SU-DHL-6 (cell line): ENCODE results near the gene LSR.

Experiments used
- H2AFZ ChIP-seq: fragments of 200-600 bp; sonication (generic); 2 replicates; pipeline ENCODE4 v1.6.1; 2014; ENCODE audit warnings: low read depth, mild to moderate bottlenecking, moderate library complexity, mixed read lengths, antibody characterized with exemption, low read length; ENCODE audit not compliant: severe bottlenecking
- H3F3A ChIP-seq: fragments of 200-600 bp; shearing (Covaris generic); 2 replicates; pipeline ENCODE4 v1.6.0; 2016; ENCODE audit warnings: antibody characterized with exemption, mild to moderate bottlenecking; ENCODE audit not compliant: insufficient read depth
- H3K27ac ChIP-seq: fragments of 200-600 bp; sonication (generic); 2 replicates; pipeline ENCODE4 v1.5.1; 2016; ENCODE audit warnings: low read depth, mild to moderate bottlenecking, low read length, moderate library complexity, mixed read lengths
- H3K27me3 ChIP-seq: fragments of 200-600 bp; sonication (generic), shearing (Covaris generic); 2 replicates; pipeline ENCODE4 v1.6.0; 2014; ENCODE audit warnings: mild to moderate bottlenecking, low read length
- H3K36me3 ChIP-seq: fragments of 200-600 bp; sonication (generic); 2 replicates; pipeline ENCODE4 v1.6.1; 2014; ENCODE audit warnings: mild to moderate bottlenecking, low read length, mixed read lengths
- H3K4me2 ChIP-seq: fragments of 300-600, 200-600 bp; shearing (Covaris generic), sonication (generic); 2 replicates; pipeline ENCODE4 v1.6.0; 2014; ENCODE audit warnings: low read length, low read depth, mild to moderate bottlenecking; ENCODE audit not compliant: poor library complexity, severe bottlenecking
- H3K4me3 ChIP-seq: fragments of 200-600 bp; sonication (generic); 2 replicates; pipeline ENCODE4 v1.5.1; 2014; ENCODE audit warnings: antibody characterized with exemption, low read length, mild to moderate bottlenecking, mixed read lengths; ENCODE audit not compliant: insufficient read depth, poor library complexity, severe bottlenecking
- H3K79me2 ChIP-seq: fragments of 200-600 bp; sonication (generic); 2 replicates; pipeline ENCODE4 v1.6.1; 2014; ENCODE audit warnings: mild to moderate bottlenecking, low read length, moderate library complexity; ENCODE audit not compliant: insufficient read depth
- H3K9ac ChIP-seq: fragments of 200-600 bp; sonication (generic); 2 replicates; pipeline ENCODE4 v1.7.0; 2014; ENCODE audit warnings: mild to moderate bottlenecking, low read length
- H3K9me2 ChIP-seq: fragments of 200-600 bp; sonication (generic); replicated peaks from 2 replicates; pipeline ENCODE4 v1.6.1; 2014; ENCODE audit warnings: low read length; ENCODE audit not compliant: insufficient read depth
- H3K9me3 ChIP-seq: fragments of 200-600 bp; sonication (generic); 2 replicates; pipeline ENCODE4 v1.6.1; 2014; ENCODE audit warnings: low read length, mixed read lengths; ENCODE audit not compliant: insufficient read depth
- H4K20me1 ChIP-seq: fragments of 200-600 bp; sonication (generic); 2 replicates; pipeline ENCODE4 v1.6.1; 2014; ENCODE audit warnings: low read depth, mild to moderate bottlenecking, antibody characterized with exemption, low read length, moderate library complexity, mixed read lengths
- CTCF ChIP-seq: fragments of 200-600 bp; sonication (generic); IDR thresholded peaks from one replicate; pipeline ENCODE4 v1.5.1; 2017; ENCODE audit warnings: antibody characterized with exemption, mild to moderate bottlenecking, low read length, moderate library complexity; ENCODE audit not compliant: insufficient read depth, poor library complexity, severe bottlenecking
- EZH2phosphoT487 ChIP-seq: fragments of 200-600 bp; sonication (generic), shearing (Covaris generic); conservative IDR thresholded peaks from 2 replicates; pipeline ENCODE4 v1.6.1; 2018; ENCODE audit warnings: mild to moderate bottlenecking, antibody characterized with exemption, low read length, moderate library complexity, mixed read lengths

LSR gene

GRCh38 chr19:35273686-35274259 lies 25.0 kb downstream of the LSR start:
- Histone ChIP-seq H3K4me3 (no peak overlapping the region), H2AFZ (no peak overlapping the region), H4K20me1 (no peaks in the 10 kb centered on the region), H3K9ac (no peak overlapping the region), H3K27ac (no peak overlapping the region), H3K79me2 (no peaks in the 10 kb centered on the region), H3K9me2 (no peaks in the 10 kb centered on the region), H3K27me3 (no peaks in the 10 kb centered on the region), H3K36me3 (0 out of 2 replicates have a peak, but pooled peaks cover 3% of the 10 kb centered on the region), H3K9me3 (no peaks in the 10 kb centered on the region), H3F3A (no peaks in the 10 kb centered on the region), H3K4me2 (no peak overlapping the region)
- TF ChIP-seq CTCF: no peak
- TF ChIP-seq EZH2phosphoT487: no peak

DNA sequence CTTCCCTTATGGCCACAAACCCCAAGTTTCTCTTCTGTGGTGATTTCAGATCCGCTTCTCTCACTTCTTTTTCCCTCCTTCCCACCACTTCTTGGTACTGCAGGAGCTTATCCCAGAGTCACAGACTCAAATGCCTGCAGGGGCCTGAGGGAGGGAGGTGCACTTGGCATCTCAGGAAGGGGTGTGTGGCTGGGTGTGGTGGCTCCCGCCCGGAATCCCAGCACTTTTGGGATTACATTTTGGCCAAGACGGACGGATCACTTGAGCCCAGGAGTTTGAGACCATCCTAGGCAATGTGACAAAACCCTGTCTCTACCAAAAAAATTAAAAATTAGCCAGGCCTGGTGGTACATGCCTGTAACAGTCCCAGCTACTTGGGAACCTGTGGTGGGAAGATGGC lies 25.5 kb downstream of the LSR start:
- H3K36me3 ChIP-seq: 0 out of 2 replicates have a peak, but pooled peaks cover 3% of the 10 kb centered on the region

GRCh38 chr19:35276706-35277281 lies 28.0 kb downstream of the LSR start:
- no peak overlapping the region for H3K4me2 ChIP-seq
- no peaks in the 10 kb centered on the region for H3F3A ChIP-seq
- no peak overlapping the region for H3K4me3 ChIP-seq
- 0 out of 2 replicates have a peak, but pooled peaks cover 3% of the 10 kb centered on the region for H3K36me3 ChIP-seq
- H4K20me1 ChIP-seq: no peaks in the 10 kb centered on the region
- H3K27ac ChIP-seq: no peak overlapping the region
- H3K27me3 ChIP-seq: no peaks in the 10 kb centered on the region
- no peaks in the 10 kb centered on the region for H3K9me2 ChIP-seq
- TF ChIP-seq EZH2phosphoT487 (no peak), CTCF (no peak)
- H3K9ac ChIP-seq: no peak overlapping the region
- H2AFZ ChIP-seq: no peak overlapping the region
- H3K79me2 ChIP-seq: no peaks in the 10 kb centered on the region
- H3K9me3 ChIP-seq: no peaks in the 10 kb centered on the region

More for the DNA sequence above, 25.5 kb downstream of the LSR start:
- H3K9ac ChIP-seq: no peak overlapping the region
- H2AFZ ChIP-seq: no peak overlapping the region
- no peak overlapping the region for H3K4me2 ChIP-seq
- no peaks in the 10 kb centered on the region for H3K9me2 ChIP-seq
- no peaks in the 10 kb centered on the region for H3K9me3 ChIP-seq
- H3F3A ChIP-seq: no peaks in the 10 kb centered on the region
- no peaks in the 10 kb centered on the region for H3K27me3 ChIP-seq
- H3K4me3 ChIP-seq: no peak overlapping the region
- no peaks in the 10 kb centered on the region for H4K20me1 ChIP-seq
- no peak overlapping the region for H3K27ac ChIP-seq
- no peaks in the 10 kb centered on the region for H3K79me2 ChIP-seq
- no peak for TF ChIP-seq EZH2phosphoT487
- TF ChIP-seq CTCF: no peak
